Measurements from ENCODE around the gene C13orf46.

DNA sequence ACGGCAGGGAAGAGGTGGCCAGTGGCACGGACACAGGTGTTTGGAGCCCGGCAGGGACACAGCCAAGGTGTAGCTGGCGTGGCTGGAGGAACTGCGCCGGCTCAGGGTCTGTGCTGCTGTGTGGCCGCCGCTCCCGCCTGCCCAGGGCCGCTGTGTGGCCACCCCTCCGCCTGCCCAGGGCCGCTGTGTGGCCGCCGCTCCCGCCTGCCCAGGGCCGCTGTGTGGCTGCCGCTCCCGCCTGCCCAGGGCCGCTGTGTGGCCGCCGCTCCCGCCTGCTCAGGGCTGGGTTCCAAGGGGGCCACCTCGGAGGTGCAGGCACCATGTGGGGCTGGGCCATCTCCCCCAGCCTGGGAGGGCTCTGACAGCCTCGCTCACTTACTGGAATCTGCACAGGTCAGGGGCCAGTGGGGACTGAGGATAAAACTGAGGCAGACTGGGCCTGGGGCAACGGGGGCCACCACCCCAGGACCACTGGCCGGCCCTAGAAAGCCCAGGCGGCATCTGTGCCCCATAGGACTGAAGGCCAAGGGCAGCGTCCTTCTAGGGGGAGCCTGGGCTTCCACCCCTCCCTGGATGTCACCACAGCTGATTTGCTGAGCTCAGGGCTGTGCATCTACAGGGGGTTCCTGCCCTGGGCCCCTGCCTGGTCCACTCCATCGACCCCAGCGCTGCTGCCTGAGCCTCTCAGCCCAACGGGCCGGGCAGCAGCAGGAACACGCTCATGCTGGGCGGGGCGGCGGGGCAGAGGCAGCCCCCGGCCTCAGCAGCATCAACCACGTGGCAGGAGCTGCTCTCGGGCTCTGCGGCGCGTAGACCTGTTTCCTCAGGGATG, 21.5 kb downstream of the C13orf46 start:
- TF ChIP-seq POLR2A (IDR thresholded peaks at IDR 0.05; ENCODE audit: low read depth, low read length) (no peak), POLR2AphosphoS5 (IDR thresholded peaks at IDR 0.05; ENCODE audit: low read depth, low read length) (no peak), TAF1 (IDR thresholded peaks at IDR 0.05; ENCODE audit: borderline replicate concordance, low read depth, low read length) (no peak)

Measured in GM12892 (cell line).